HG02870 (cell line): ENCODE measurements around the gene PRM2.

Experiments
- ATAC-seq: cut with Tn5 transposase; IDR thresholded peaks from one replicate; pipeline ENCODE4 v1.9.1; 2021; ENCODE audit warnings: mild to moderate bottlenecking, moderate library complexity; ENCODE audit not compliant: unreplicated experiment

Gene PRM2

GRCh38 chr16:11232852-11233726, 43.2 kb downstream of the PRM2 start:
- peak; percentile 61 for ATAC-seq

GRCh38 chr16:11232302-11232851, 43.9 kb downstream of the PRM2 start:
- no peak for ATAC-seq

- ATAC-seq = no peak
Observed at GRCh38 chr16:11231367-11231970, 44.8 kb downstream of the PRM2 start.

GRCh38 chr16:11229906-11230305, 46.4 kb downstream of the PRM2 start:
- ATAC-seq = no peak

GRCh38 chr16:11229432-11229831, 46.8 kb downstream of the PRM2 start:
- ATAC-seq = no peak

GRCh38 chr16:11225677-11226549, 50.4 kb downstream of the PRM2 start:
- no peak for ATAC-seq
